PC-3 (cell line): ENCODE results near the gene ADAMTS1. TPM values are rescaled to one million over a fixed set of nuclear protein-coding genes. Genes with fewer than 3 reads are reported as not detected.

Experiments used
- ATAC-seq: fragments of 200-7000 bp; cut with Tn5 transposase; 2 replicates; pipeline ENCODE4 v1.9.1; 2020; ENCODE audit warnings: mild to moderate bottlenecking, moderate library complexity
- BruUV-seq: library from RNA; stranded (reverse); fragments of 400-500 nt; replicated peaks from 2 replicates; lab custom pipeline; 2021; lab: Mats Ljungman, UMichigan
- CTCF ChIA-PET: fragments of 300-600 bp; sonication (Branson Sonifier 250); formaldehyde crosslinking; loops from one replicate; lab custom pipeline; 2022; ENCODE audit warnings: antibody characterized with exemption; lab: Charles Lee
- POLR2A ChIA-PET: fragments of 300-600 bp; sonication (Branson Sonifier 250); formaldehyde crosslinking; loops from one replicate; lab custom pipeline; 2022; ENCODE audit warnings: antibody characterized with exemption; ENCODE audit not compliant: unreplicated experiment; lab: Charles Lee
- DNase-seq: peaks from one replicate; pipeline ENCODE4 v3.0.0-alpha.2; 2015
- H2AFZ ChIP-seq: fragments of 300-600 bp; sonication (generic); 2 replicates; pipeline ENCODE4 v1.6.0; 2016; ENCODE audit warnings: antibody characterized with exemption, low read length
- H3F3A ChIP-seq: fragments of 300-600 bp; sonication (generic); one replicate; pipeline ENCODE4 v1.6.0; 2017; ENCODE audit warnings: antibody characterized with exemption, low read length, control low read depth, mild to moderate bottlenecking; ENCODE audit not compliant: unreplicated experiment
- H3K27ac ChIP-seq: fragments of 300-600 bp; sonication (generic); 2 replicates; pipeline ENCODE4 v1.5.1; 2016; ENCODE audit warnings: mild to moderate bottlenecking, low read length
- H3K27me3 ChIP-seq: fragments of 300-600 bp; sonication (generic); 2 replicates; pipeline ENCODE4 v1.6.1; 2016; ENCODE audit warnings: low read length, mixed read lengths
- H3K36me3 ChIP-seq: fragments of 300-600 bp; sonication (generic); 2 replicates; pipeline ENCODE4 v1.6.1; 2016; ENCODE audit warnings: low read depth, mixed run types, low read length, mixed read lengths
- H3K4me1 ChIP-seq: fragments of 300-600 bp; sonication (generic); 2 replicates; pipeline ENCODE4 v1.5.1; 2016; ENCODE audit warnings: low read length; ENCODE audit not compliant: insufficient read depth
- H3K4me2 ChIP-seq: fragments of 300-600 bp; sonication (generic); 2 replicates; pipeline ENCODE4 v1.6.0; 2016; ENCODE audit warnings: low read length
- H3K4me3 ChIP-seq: fragments of 300-600 bp; sonication (generic); 2 replicates; pipeline ENCODE4 v1.5.1; 2016; ENCODE audit warnings: mild to moderate bottlenecking, low read length, mixed read lengths
- H3K79me2 ChIP-seq: fragments of 300-600 bp; sonication (generic); 2 replicates; pipeline ENCODE4 v1.6.1; 2017; ENCODE audit warnings: low read length, mixed read lengths
- H3K9ac ChIP-seq: fragments of 300-600 bp; sonication (generic); 2 replicates; pipeline ENCODE4 v1.6.0; 2016; ENCODE audit warnings: mild to moderate bottlenecking, low read length
- H3K9me2 ChIP-seq: fragments of 300-600 bp; sonication (generic); replicated peaks from 2 replicates; pipeline ENCODE4 v1.6.1; 2016; ENCODE audit warnings: mixed run types, low read length, mixed read lengths
- H3K9me3 ChIP-seq: fragments of 300-600 bp; sonication (generic); 2 replicates; pipeline ENCODE4 v1.6.1; 2016; ENCODE audit warnings: low read length, mixed read lengths
- H4K20me1 ChIP-seq: fragments of 300-600 bp; sonication (generic); 2 replicates; pipeline ENCODE4 v1.6.1; 2016; ENCODE audit warnings: low read length, mixed read lengths
- CTCF ChIP-seq: fragments of 300-600 bp; sonication (generic); conservative IDR thresholded peaks from 2 replicates; pipeline ENCODE4 v1.5.1; 2017; ENCODE audit warnings: antibody characterized with exemption, low read depth, mild to moderate bottlenecking, low read length
- EZH2 ChIP-seq: fragments of 300-600 bp; sonication (generic); IDR thresholded peaks from one replicate; pipeline ENCODE4 v1.6.1; 2017; ENCODE audit warnings: antibody characterized with exemption, mild to moderate bottlenecking, low read length; ENCODE audit not compliant: unreplicated experiment
- EZH2phosphoT487 ChIP-seq: fragments of 300-600 bp; sonication (generic); IDR thresholded peaks from 2 replicates; pipeline ENCODE4 v1.6.1; 2018; ENCODE audit warnings: mild to moderate bottlenecking, antibody characterized with exemption, low read length, borderline replicate concordance
- intact Hi-C: fragments of 100-400 bp; cut with micrococcal nuclease; formaldehyde crosslinking; loops from 2 replicates; pipeline ENCODE4 v1.9.0; 2023
- total RNA-seq: library from RNA; depleted of rRNA; stranded (reverse); fragments of >200 nt; gene quantifications from 2 replicates; pipeline ENCODE4 v1.2.3, GENCODE V29; 2014

The ADAMTS1 gene
- total RNA-seq, 1 experiment from 2014 or later: 12.9 TPM

DNA sequence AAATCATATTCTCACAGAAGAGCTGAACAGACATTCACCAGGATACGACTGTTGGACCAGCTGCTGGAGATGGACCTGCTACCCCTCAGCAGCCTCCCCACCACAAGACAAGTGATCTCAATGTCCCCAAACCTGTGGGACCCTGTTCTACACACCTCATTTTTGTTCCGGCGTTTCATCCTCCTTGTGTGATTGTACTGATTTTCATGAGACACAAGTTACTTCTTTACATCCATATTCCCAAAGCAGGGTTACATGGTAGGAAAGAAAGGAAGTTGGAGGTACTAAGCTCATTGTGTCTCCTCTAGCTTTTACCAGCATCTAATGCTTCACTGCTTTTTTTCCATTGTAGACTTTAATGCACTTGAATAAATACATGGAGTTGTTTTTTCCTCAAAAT lies 8.7 kb downstream of the ADAMTS1 start:
- Histone ChIP-seq H2AFZ (no peak overlapping the region), H3K27me3 (no peaks in the 10 kb centered on the region), H3K4me3 (no peak overlapping the region), H3K9me3 (no peaks in the 10 kb centered on the region), H3K4me2 (no peak overlapping the region), H3K9me2 (no peaks in the 10 kb centered on the region), H3K36me3 (peaks cover 38% of the 10 kb centered on the region), H3K79me2 (peaks cover 2% of the 10 kb centered on the region; the same call in 1 of the 2 replicates), H3K4me1 (peaks cover 15% of the 10 kb centered on the region; the same call in 1 of the 2 replicates), H3K9ac (no peak overlapping the region), H4K20me1 (no peaks in the 10 kb centered on the region), H3K27ac (no peak overlapping the region), H3F3A (no peaks in the 10 kb centered on the region)
- intact Hi-C loops: no loop called here
- POLR2A ChIA-PET: no interaction called here
- CTCF ChIA-PET: no interaction called here
- BruUV-seq: no TSS peak
- ATAC-seq: no peak
- no peak for DNase-seq
- TF ChIP-seq CTCF (no peak), EZH2phosphoT487 (no peak), EZH2 (no peak)

GRCh38 chr21:26835714-26836265 lies 9.4 kb downstream of the ADAMTS1 start:
- peaks cover 15% of the 10 kb centered on the region; the same call in 1 of the 2 replicates for H3K4me1 ChIP-seq
- H3K79me2 ChIP-seq: no peaks in the 10 kb centered on the region
- no TSS peak for BruUV-seq
- H3K27me3 ChIP-seq: no peaks in the 10 kb centered on the region
- no peaks in the 10 kb centered on the region for H3K9me3 ChIP-seq
- peak overlapping the region; percentile 2; the same call in 1 of the 2 replicates for H3K4me2 ChIP-seq
- ATAC-seq (peak; percentile 6; the same call in 1 of the 2 replicates), DNase-seq (no peak)
- intact Hi-C loops: loop anchor here (2.0 kb wide), 1 partner anchor 67 kb away; no protein-coding TSS in a partner anchor
- no peak overlapping the region for H3K9ac ChIP-seq
- H3K9me2 ChIP-seq: no peaks in the 10 kb centered on the region
- POLR2A ChIA-PET: interaction anchor here (0.7 kb wide), 2 partner anchors 154 to 1367 kb away, joined by 3 read pairs; no protein-coding TSS in a partner anchor
- CTCF ChIA-PET: interaction anchor here (0.6 kb wide), 1 partner anchor 20 kb away, joined by 3 read pairs; no protein-coding TSS in a partner anchor
- no peaks in the 10 kb centered on the region for H3F3A ChIP-seq
- no peak overlapping the region for H2AFZ ChIP-seq
- TF ChIP-seq EZH2: no peak
- TF ChIP-seq CTCF: no peak
- no peak for TF ChIP-seq EZH2phosphoT487
- H4K20me1 ChIP-seq: no peaks in the 10 kb centered on the region
- H3K27ac ChIP-seq: peak overlapping the region; percentile 18
- peaks cover 36% of the 10 kb centered on the region for H3K36me3 ChIP-seq
- H3K4me3 ChIP-seq: no peak overlapping the region
